ENCODE data around the gene EXD2.
"Not testable (repeated sequence)": the region's sequence is repeated elsewhere in the genome, so short reads cannot be mapped to it uniquely, and the experiment has no call there.

The EXD2 gene

GRCh38 chr14:69154779-69155178, 36.5 kb upstream of the EXD2 start:
- H3K4me1 ChIP-seq (ENCODE audit: control insufficient read depth, low read length) = peaks cover 24% of the 10 kb centered on the region
- H3K27ac ChIP-seq (ENCODE audit: low read depth, low read length) = no peak overlapping the region
- H3F3A ChIP-seq (ENCODE audit: control insufficient read depth, insufficient read depth) = peaks cover 9% of the 10 kb centered on the region; the same call in 1 of the 2 replicates
- peaks cover 15% of the 10 kb centered on the region for H3K36me3 ChIP-seq (ENCODE audit: control insufficient read depth, low read length)
- no peaks in the 10 kb centered on the region for H3K9me2 ChIP-seq (replicated peaks; ENCODE audit: control insufficient read depth, low read length)
- H3K9me3 ChIP-seq (ENCODE audit: control insufficient read depth, insufficient read depth, low read length) = no peaks in the 10 kb centered on the region
- H3K27me3 ChIP-seq (ENCODE audit: control insufficient read depth, low read length) = peaks cover 17% of the 10 kb centered on the region
- TF ChIP-seq, protein P1, sequence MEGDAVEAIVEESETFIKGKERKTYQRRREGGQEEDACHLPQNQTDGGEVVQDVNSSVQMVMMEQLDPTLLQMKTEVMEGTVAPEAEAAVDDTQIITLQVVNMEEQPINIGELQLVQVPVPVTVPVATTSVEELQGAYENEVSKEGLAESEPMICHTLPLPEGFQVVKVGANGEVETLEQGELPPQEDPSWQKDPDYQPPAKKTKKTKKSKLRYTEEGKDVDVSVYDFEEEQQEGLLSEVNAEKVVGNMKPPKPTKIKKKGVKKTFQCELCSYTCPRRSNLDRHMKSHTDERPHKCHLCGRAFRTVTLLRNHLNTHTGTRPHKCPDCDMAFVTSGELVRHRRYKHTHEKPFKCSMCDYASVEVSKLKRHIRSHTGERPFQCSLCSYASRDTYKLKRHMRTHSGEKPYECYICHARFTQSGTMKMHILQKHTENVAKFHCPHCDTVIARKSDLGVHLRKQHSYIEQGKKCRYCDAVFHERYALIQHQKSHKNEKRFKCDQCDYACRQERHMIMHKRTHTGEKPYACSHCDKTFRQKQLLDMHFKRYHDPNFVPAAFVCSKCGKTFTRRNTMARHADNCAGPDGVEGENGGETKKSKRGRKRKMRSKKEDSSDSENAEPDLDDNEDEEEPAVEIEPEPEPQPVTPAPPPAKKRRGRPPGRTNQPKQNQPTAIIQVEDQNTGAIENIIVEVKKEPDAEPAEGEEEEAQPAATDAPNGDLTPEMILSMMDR (IDR thresholded peaks at IDR 0.05; ENCODE audit: low read depth, low read length, poor library complexity, severe bottlenecking) = no peak
- TF ChIP-seq EZH2phosphoT487 (IDR thresholded peaks at IDR 0.05; ENCODE audit: borderline replicate concordance, low read length) = no peak
- no peak overlapping the region for H3K4me3 ChIP-seq (ENCODE audit: low read length)
- H3K4me2 ChIP-seq (ENCODE audit: low read length) = no peak overlapping the region
- H4K20me1 ChIP-seq (ENCODE audit: control insufficient read depth, insufficient read depth, low read depth, low read length) = no peaks in the 10 kb centered on the region
- peaks cover 29% of the 10 kb centered on the region for H3K79me2 ChIP-seq (ENCODE audit: control insufficient read depth, low read length)

GRCh38 chr14:69156224-69156623, 35.1 kb upstream of the EXD2 start:
- H3K79me2 ChIP-seq (ENCODE audit: control insufficient read depth, low read length) = peaks cover 15% of the 10 kb centered on the region
- no peaks in the 10 kb centered on the region for H3K9me2 ChIP-seq (replicated peaks; ENCODE audit: control insufficient read depth, low read length)
- peaks cover 9% of the 10 kb centered on the region for H3K4me1 ChIP-seq (ENCODE audit: control insufficient read depth, low read length)
- H3K36me3 ChIP-seq (ENCODE audit: control insufficient read depth, low read length) = peaks cover 10% of the 10 kb centered on the region
- H3K4me3 ChIP-seq (ENCODE audit: low read length) = no peak overlapping the region
- H3K27me3 ChIP-seq (ENCODE audit: control insufficient read depth, low read length) = peaks cover 23% of the 10 kb centered on the region
- H3F3A ChIP-seq (ENCODE audit: control insufficient read depth, insufficient read depth) = peaks cover 9% of the 10 kb centered on the region; the same call in 1 of the 2 replicates
- TF ChIP-seq EZH2phosphoT487 (IDR thresholded peaks at IDR 0.05; ENCODE audit: borderline replicate concordance, low read length) = no peak
- TF ChIP-seq, protein P1 (IDR thresholded peaks at IDR 0.05; ENCODE audit: low read depth, low read length, poor library complexity, severe bottlenecking) = no peak
- no peak overlapping the region for H3K4me2 ChIP-seq (ENCODE audit: low read length)
- H3K27ac ChIP-seq (ENCODE audit: low read depth, low read length) = no peak overlapping the region
- H3K9me3 ChIP-seq (ENCODE audit: control insufficient read depth, insufficient read depth, low read length) = no peaks in the 10 kb centered on the region
- no peaks in the 10 kb centered on the region for H4K20me1 ChIP-seq (ENCODE audit: control insufficient read depth, insufficient read depth, low read depth, low read length)

DNA sequence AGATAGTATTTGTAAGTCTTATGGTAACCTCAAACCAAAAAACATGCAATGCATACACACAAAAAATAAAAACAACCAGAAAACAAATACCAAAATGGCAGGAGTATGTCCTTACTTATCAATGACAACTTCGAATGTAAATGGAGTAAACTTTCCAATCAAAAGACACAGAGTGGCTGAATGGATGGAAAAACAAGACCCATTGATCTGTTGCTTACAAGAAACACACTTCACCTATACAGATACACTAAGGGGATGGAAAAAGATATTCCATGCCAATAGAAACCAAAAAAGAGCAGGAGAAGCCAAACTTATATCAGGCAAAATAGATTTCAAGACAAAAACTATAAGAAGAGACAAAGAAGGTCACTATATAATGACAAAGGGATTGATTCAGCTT, 29.7 kb upstream of the EXD2 start:
- Histone ChIP-seq H3K27ac (ENCODE audit: low read depth, low read length) (no peak overlapping the region), H3K4me3 (ENCODE audit: low read length) (no peak overlapping the region), H3K4me1 (ENCODE audit: control insufficient read depth, low read length) (no peaks in the 10 kb centered on the region), H4K20me1 (ENCODE audit: control insufficient read depth, insufficient read depth, low read depth, low read length) (no peaks in the 10 kb centered on the region), H3K9me3 (ENCODE audit: control insufficient read depth, insufficient read depth, low read length) (peaks cover 8% of the 10 kb centered on the region), H3K27me3 (ENCODE audit: control insufficient read depth, low read length) (peaks cover 27% of the 10 kb centered on the region), H3K36me3 (ENCODE audit: control insufficient read depth, low read length) (no peaks in the 10 kb centered on the region), H3K4me2 (ENCODE audit: low read length) (no peak overlapping the region), H3K9me2 (replicated peaks; ENCODE audit: control insufficient read depth, low read length) (no peaks in the 10 kb centered on the region), H3K79me2 (ENCODE audit: control insufficient read depth, low read length) (no peaks in the 10 kb centered on the region), H3F3A (ENCODE audit: control insufficient read depth, insufficient read depth) (no peaks in the 10 kb centered on the region)
- TF ChIP-seq, protein P1 (IDR thresholded peaks at IDR 0.05; ENCODE audit: low read depth, low read length, poor library complexity, severe bottlenecking) = no peak
- TF ChIP-seq EZH2phosphoT487 (IDR thresholded peaks at IDR 0.05; ENCODE audit: borderline replicate concordance, low read length) = no peak

- not testable (repeated sequence) for H3K4me1 ChIP-seq (ENCODE audit: control insufficient read depth, low read length); H3K36me3 ChIP-seq (ENCODE audit: control insufficient read depth, low read length); H3K9me2 ChIP-seq (replicated peaks; ENCODE audit: control insufficient read depth, low read length); H3K4me2 ChIP-seq (ENCODE audit: low read length); H3K4me3 ChIP-seq (ENCODE audit: low read length); H4K20me1 ChIP-seq (ENCODE audit: control insufficient read depth, insufficient read depth, low read depth, low read length); H3K27ac ChIP-seq (ENCODE audit: low read depth, low read length); H3K79me2 ChIP-seq (ENCODE audit: control insufficient read depth, low read length); H3F3A ChIP-seq (ENCODE audit: control insufficient read depth, insufficient read depth); H3K9me3 ChIP-seq (ENCODE audit: control insufficient read depth, insufficient read depth, low read length)
- H3K27me3 ChIP-seq (ENCODE audit: control insufficient read depth, low read length) = peaks cover 21% of the 10 kb centered on the region
These were observed 25.5 kb upstream of the EXD2 start for GRCh38 chr14:69165787-69166186.
